NCI-H1417 (cell line): ENCODE results near the gene GATA5.
"Not testable (repeated sequence)": the region's sequence is repeated elsewhere in the genome, so short reads cannot be mapped to it uniquely, and the experiment has no call there.

Experiments
- DNase-seq, 3 experiments: peaks; one replicate each; lab custom pipeline; 2025; lab: John Stamatoyannopoulos, UW

The GATA5 gene

GRCh38 chr20:62504323-62504722, 28.5 kb upstream of the GATA5 start:
- DNase-seq = no peak

- peak in 1 of 3 experiments; percentile 19 for DNase-seq
Measured at GRCh38 chr20:62503401-62504178, 27.8 kb upstream of the GATA5 start.

- no peak for DNase-seq
Measured at GRCh38 chr20:62502496-62503095, 26.8 kb upstream of the GATA5 start.

- DNase-seq = no peak
Measured at GRCh38 chr20:62501801-62502495, 26.2 kb upstream of the GATA5 start.

GRCh38 chr20:62500237-62500864, 24.6 kb upstream of the GATA5 start:
- peak; percentile 63 to 76 (median 75) for DNase-seq

GRCh38 chr20:62499758-62500236, 24.0 kb upstream of the GATA5 start:
- DNase-seq = no peak

GRCh38 chr20:62498874-62499273, 23.1 kb upstream of the GATA5 start:
- DNase-seq = no peak

GRCh38 chr20:62496568-62497218, 20.9 kb upstream of the GATA5 start:
- peak in 1 of 3 experiments; percentile 61 for DNase-seq

- peak in 2 of 3 experiments; percentile 55 to 62 for DNase-seq
Measured at GRCh38 chr20:62495749-62496567, 20.2 kb upstream of the GATA5 start.

- peak in 1 of 3 experiments; percentile 42 for DNase-seq
Measured at GRCh38 chr20:62494980-62495748, 19.4 kb upstream of the GATA5 start.

GRCh38 chr20:62494537-62494936, 18.7 kb upstream of the GATA5 start:
- DNase-seq = no peak

- DNase-seq = no peak
Measured at GRCh38 chr20:62493886-62494285, 18.1 kb upstream of the GATA5 start.

GRCh38 chr20:62493253-62493885, 17.6 kb upstream of the GATA5 start:
- no peak for DNase-seq

GRCh38 chr20:62492711-62493110, 16.9 kb upstream of the GATA5 start:
- no peak for DNase-seq

- not testable (repeated sequence) for DNase-seq
Measured at GRCh38 chr20:62490783-62491182, 15.0 kb upstream of the GATA5 start.

GRCh38 chr20:62489932-62490263, 14.1 kb upstream of the GATA5 start:
- no peak for DNase-seq

- DNase-seq = no peak
Measured at GRCh38 chr20:62489186-62489931, 13.6 kb upstream of the GATA5 start.

GRCh38 chr20:62488470-62488869, 12.7 kb upstream of the GATA5 start:
- no peak for DNase-seq
